ENCODE measurements around the gene DCC. TPM values are rescaled to one million over a fixed set of nuclear protein-coding genes. Genes with fewer than 3 reads are reported as not detected.

The DCC gene
- total and polyA plus RNA-seq, 2 of the 8 experiments (the other 6 are each of a cell fraction or from before 2014, with no cell fraction given): 0.14 to 1.4 TPM

DNA sequence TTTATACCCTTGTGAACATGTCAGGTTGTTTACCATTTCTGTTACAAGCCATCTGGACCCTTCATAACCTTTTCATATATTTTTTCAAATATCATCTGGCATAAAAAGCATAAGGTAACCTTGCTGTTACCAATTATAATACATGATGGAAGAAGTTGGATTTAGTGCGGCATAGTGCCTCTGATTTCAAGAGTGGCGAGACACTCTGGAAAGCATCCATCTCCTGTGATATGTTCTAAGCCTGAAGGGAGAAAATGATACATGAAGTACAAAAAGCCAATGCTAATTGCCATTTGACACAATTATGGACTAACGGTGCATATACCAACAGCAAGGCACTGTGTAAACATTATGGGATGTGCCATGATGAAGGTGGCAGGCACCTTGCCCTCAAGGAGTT, 75.1 kb downstream of the DCC start:
- no peaks in the 10 kb centered on the region for H3K79me2 ChIP-seq (ENCODE audit: control insufficient read depth in 1 of 2, insufficient read depth in 2 of 2, low read length in 2 of 2)
- H4K91ac ChIP-seq (replicated peaks; ENCODE audit: insufficient read length, low read length): no peak overlapping the region
- H3K9ac ChIP-seq (replicated peaks in 1 of 4; ENCODE audit: extremely low read depth in 1 of 4, low read depth in 3 of 4, low read length in 3 of 4): no peak overlapping the region
- no peak overlapping the region for H2BK5ac ChIP-seq (ENCODE audit: low read depth, low read length)
- no peaks in the 10 kb centered on the region for H4K20me1 ChIP-seq (replicated peaks in 1 of 2; ENCODE audit: control insufficient read depth in 1 of 2, insufficient read depth in 2 of 2, low read length in 2 of 2)
- DNase-seq (ENCODE audit: low read depth in 1 of 2, low spot score in 2 of 2): no peak
- H3K9me3 ChIP-seq (ENCODE audit: insufficient read depth in 2 of 2, low read depth in 1 of 2, low read length in 1 of 2): no peaks in the 10 kb centered on the region
- no peak overlapping the region for H4K5ac ChIP-seq (ENCODE audit: insufficient read length, low read depth, low read length)
- H2BK20ac ChIP-seq (ENCODE audit: low read length): no peak overlapping the region
- H3K23me2 ChIP-seq (ENCODE audit: low read depth, low read length): no peaks in the 10 kb centered on the region
- no peaks in the 10 kb centered on the region for H3K36me3 ChIP-seq (ENCODE audit: control insufficient read depth in 2 of 4, insufficient read depth in 4 of 4, low read length in 3 of 4)
- H2BK12ac ChIP-seq (ENCODE audit: low read depth, low read length): no peak overlapping the region
- no peak overlapping the region for H3K18ac ChIP-seq (ENCODE audit: extremely low read depth, low read length)
- ChIA-PET POLR2A (ENCODE audit: partially characterized antibody) (no interaction called here), CTCF (ENCODE audit: partially characterized antibody) (no interaction called here)
- FAIRE-seq: no peak
- H2AK5ac ChIP-seq (ENCODE audit: low read depth, low read length): no peak overlapping the region
- H2BK15ac ChIP-seq (ENCODE audit: low read length): no peak overlapping the region
- no peaks in the 10 kb centered on the region for H3K4me1 ChIP-seq (replicated peaks in 1 of 4; ENCODE audit: control insufficient read depth in 3 of 4, insufficient read depth in 4 of 4, low read length in 3 of 4)
- H2BK120ac ChIP-seq (replicated peaks; ENCODE audit: low read depth, low read length): no peak overlapping the region
- H3K27me3 ChIP-seq (replicated peaks in 1 of 4; ENCODE audit: control insufficient read depth in 3 of 4, extremely low read depth in 1 of 4, insufficient read depth in 3 of 4, low read length in 3 of 4): no peaks in the 10 kb centered on the region
- H3K79me1 ChIP-seq (ENCODE audit: low read depth, low read length): no peaks in the 10 kb centered on the region
- no peak overlapping the region for H3K14ac ChIP-seq (ENCODE audit: insufficient read length)
- H4K8ac ChIP-seq (ENCODE audit: extremely low read depth, insufficient read depth, low read length): no peak overlapping the region
- no peak overlapping the region for H3K56ac ChIP-seq (replicated peaks; ENCODE audit: insufficient read length, low read depth, low read length)
- no peak overlapping the region for H3K4me3 ChIP-seq (ENCODE audit: extremely low read depth in 1 of 4, insufficient read depth in 2 of 4, low read depth in 3 of 4, low read length in 4 of 4)
- no peak overlapping the region for H2AFZ ChIP-seq (ENCODE audit: low read length)
- no peak overlapping the region for H3K4ac ChIP-seq (replicated peaks; ENCODE audit: insufficient read length, low read depth, low read length)
- no peak overlapping the region for H3K23ac ChIP-seq (ENCODE audit: insufficient read length)
- WGBS, 2 experiments (ENCODE audit: extremely low coverage in 1 of 2, insufficient coverage in 1 of 2, insufficient read length in 1 of 2, insufficient replicate concordance in 2 of 2, low coverage in 1 of 2, low lambda C conversion rate in 2 of 2, missing lambda C conversion rate in 1 of 2): 93% methylated on average over 3 of the region's 3 CpGs; no CpG with 5 or more reads in 1 of the 2 experiments
- H3K4me2 ChIP-seq (ENCODE audit: insufficient read depth in 1 of 2, low read depth in 2 of 2, low read length in 2 of 2): no peak overlapping the region
- no peak overlapping the region for H3K27ac ChIP-seq (ENCODE audit: low read depth, low read length)
- no peak for TF ChIP-seq KDM4A (IDR thresholded peaks at IDR 0.05; ENCODE audit: low read depth, low read length, severe bottlenecking)
- no peak for TF ChIP-seq BACH1 (IDR thresholded peaks at IDR 0.05; ENCODE audit: low read length)
- TF ChIP-seq NRF1 (IDR thresholded peaks at IDR 0.05; ENCODE audit: low read depth, low read length): no peak
- TF ChIP-seq MAFK (IDR thresholded peaks at IDR 0.05; ENCODE audit: low read depth, low read length): no peak
- no peak for TF ChIP-seq JUND (IDR thresholded peaks at IDR 0.05; ENCODE audit: low read length)
- no peak for TF ChIP-seq CREB1 (IDR thresholded peaks at IDR 0.05)
- no peak for TF ChIP-seq TAF1 (IDR thresholded peaks at IDR 0.05; ENCODE audit: low read depth, low read length)
- no peak for TF ChIP-seq SIN3A (conservative IDR thresholded peaks at IDR 0.05 in 1 of 2, IDR thresholded peaks at IDR 0.05 in 1 of 2; ENCODE audit: low read depth in 1 of 2, low read length in 2 of 2)
- no peak for TF ChIP-seq POLR2AphosphoS5 (IDR thresholded peaks at IDR 0.05; ENCODE audit: low read depth, low read length)
- TF ChIP-seq SP1 (IDR thresholded peaks at IDR 0.05; ENCODE audit: low read depth, low read length): no peak
- TF ChIP-seq, protein P1, sequence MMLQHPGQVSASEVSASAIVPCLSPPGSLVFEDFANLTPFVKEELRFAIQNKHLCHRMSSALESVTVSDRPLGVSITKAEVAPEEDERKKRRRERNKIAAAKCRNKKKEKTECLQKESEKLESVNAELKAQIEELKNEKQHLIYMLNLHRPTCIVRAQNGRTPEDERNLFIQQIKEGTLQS (IDR thresholded peaks at IDR 0.05; ENCODE audit: insufficient read depth, low read depth, low read length): no peak
- TF ChIP-seq SUZ12 (IDR thresholded peaks at IDR 0.05; ENCODE audit: low read length): no peak
- TF ChIP-seq FOSL1 (IDR thresholded peaks at IDR 0.05; ENCODE audit: insufficient read depth, low read depth, low read length): no peak
- no peak for TF ChIP-seq NANOG (IDR thresholded peaks at IDR 0.05; ENCODE audit: insufficient read depth, low read depth, low read length, poor library complexity, severe bottlenecking)
- TF ChIP-seq SP4 (IDR thresholded peaks at IDR 0.05; ENCODE audit: low read length): no peak
- no peak for TF ChIP-seq SAP30 (IDR thresholded peaks at IDR 0.05; ENCODE audit: insufficient read depth, insufficient replicate concordance, low read length)

All from H1 (cell line).